OCI-LY7 (cell line): Measurements from ENCODE around the gene SLC43A1. TPM values are rescaled to one million over a fixed set of nuclear protein-coding genes. Genes with fewer than 3 reads are reported as not detected.

Source experiments
- BruUV-seq: library from RNA; stranded (reverse); fragments of 400-500 nt; replicated peaks from 2 replicates; lab custom pipeline; 2021; lab: Mats Ljungman, UMichigan
- CTCF ChIA-PET: fragments of 300-600 bp; sonication (Branson Sonifier 250); formaldehyde crosslinking; loops from one replicate; lab custom pipeline; 2022; ENCODE audit warnings: antibody characterized with exemption; ENCODE audit not compliant: unreplicated experiment; lab: Charles Lee
- POLR2A ChIA-PET: fragments of 300-600 bp; sonication (Branson Sonifier 250); formaldehyde crosslinking; loops from one replicate; lab custom pipeline; 2022; ENCODE audit warnings: antibody characterized with exemption; lab: Charles Lee
- DNase-seq: peaks from one replicate; pipeline ENCODE4 v3.0.0-alpha.2; 2015; ENCODE audit warnings: low spot score
- H2AFZ ChIP-seq: fragments of 200-600 bp; sonication (generic), shearing (Covaris generic); 2 replicates; pipeline ENCODE4 v1.6.1; 2014; ENCODE audit warnings: mild to moderate bottlenecking, antibody characterized with exemption, low read length, moderate library complexity
- H3K27ac ChIP-seq: fragments of 200-600 bp; sonication (generic); 2 replicates; pipeline ENCODE4 v1.5.1; 2014; ENCODE audit warnings: mixed run types, low read depth, mild to moderate bottlenecking, moderate library complexity, low read length, inconsistent platforms; ENCODE audit not compliant: poor library complexity, severe bottlenecking
- H3K36me3 ChIP-seq: fragments of 200-600 bp; sonication (generic); 2 replicates; pipeline ENCODE4 v1.6.1; 2014; ENCODE audit warnings: mild to moderate bottlenecking, antibody characterized with exemption, low read length, moderate library complexity, mixed read lengths; ENCODE audit not compliant: insufficient read depth
- H3K4me1 ChIP-seq: fragments of 200-600 bp; sonication (generic); 2 replicates; pipeline ENCODE4 v1.5.1; 2014; ENCODE audit warnings: mild to moderate bottlenecking, low read length; ENCODE audit not compliant: insufficient read depth, poor library complexity, severe bottlenecking
- H3K4me2 ChIP-seq: fragments of 200-600 bp; sonication (generic); 2 replicates; pipeline ENCODE4 v1.6.1; 2014; ENCODE audit warnings: mild to moderate bottlenecking, low read length
- H3K4me3 ChIP-seq: fragments of 200-600 bp; sonication (generic); 2 replicates; pipeline ENCODE4 v1.5.1; 2014; ENCODE audit warnings: mild to moderate bottlenecking, low read depth, low read length; ENCODE audit not compliant: poor library complexity, severe bottlenecking
- H3K79me2 ChIP-seq: fragments of 200-600 bp; sonication (generic); 2 replicates; pipeline ENCODE4 v1.6.1; 2016; ENCODE audit warnings: low read depth, mild to moderate bottlenecking, low read length, moderate library complexity, mixed read lengths; ENCODE audit not compliant: insufficient read depth
- H3K9me2 ChIP-seq: fragments of 200-600 bp; sonication (generic); 2 replicates; pipeline ENCODE4 v1.6.1; 2016; ENCODE audit warnings: mild to moderate bottlenecking, low read length, mixed read lengths; ENCODE audit not compliant: insufficient read depth
- H3K9me3 ChIP-seq: fragments of 200-600 bp; sonication (generic); 2 replicates; pipeline ENCODE4 v1.6.1; 2014; ENCODE audit warnings: mild to moderate bottlenecking, mixed run types, low read length, mixed read lengths
- H4K20me1 ChIP-seq: fragments of 200-600 bp; sonication (generic); 2 replicates; pipeline ENCODE4 v1.6.1; 2014; ENCODE audit warnings: mild to moderate bottlenecking, antibody characterized with exemption, low read length, moderate library complexity, mixed read lengths; ENCODE audit not compliant: insufficient read depth
- CTCF ChIP-seq: fragments of 200-600 bp; sonication (generic); conservative IDR thresholded peaks from 2 replicates; pipeline ENCODE4 v1.5.1; 2014; ENCODE audit warnings: mild to moderate bottlenecking, antibody characterized with exemption, low read length, moderate library complexity, mixed read lengths
- EZH2phosphoT487 ChIP-seq: fragments of 200-600 bp; sonication (generic); IDR thresholded peaks from 2 replicates; pipeline ENCODE4 v1.6.1; 2018; ENCODE audit warnings: low read depth, borderline replicate concordance, mild to moderate bottlenecking, mixed run types, antibody characterized with exemption, low read length, moderate library complexity, mixed read lengths
- intact Hi-C: fragments of 100-400 bp; cut with micrococcal nuclease; formaldehyde crosslinking; loops from one replicate; pipeline ENCODE4 v1.10.0; 2022; ENCODE audit not compliant: unreplicated experiment
- total RNA-seq, 2 experiments: library from RNA; depleted of rRNA in 1 of 2; stranded (reverse); fragments of >200 nt in 1 of 2; shearing (Covaris generic) in 1 of 2; gene quantifications; 2 replicates each; pipeline ENCODE4 v1.2.3, GENCODE V29; 2014 to 2022

Gene SLC43A1
- total RNA-seq, 2 experiments from 2014 or later = 61.1 to 78.6 TPM

- intact Hi-C loops = no loop called here
- Histone ChIP-seq H3K79me2 (no peaks in the 10 kb centered on the region), H2AFZ (no peak overlapping the region), H3K9me3 (no peaks in the 10 kb centered on the region), H4K20me1 (no peaks in the 10 kb centered on the region), H3K27ac (no peak overlapping the region), H3K9me2 (no peaks in the 10 kb centered on the region), H3K36me3 (peaks cover 9% of the 10 kb centered on the region), H3K4me3 (no peak overlapping the region), H3K4me1 (peaks cover 60% of the 10 kb centered on the region), H3K4me2 (no peak overlapping the region)
- no peak for DNase-seq
- ChIA-PET CTCF (interaction anchor here (0.6 kb wide), 1 partner anchor 15 kb away, joined by 8 read pairs; no protein-coding TSS in a partner anchor), POLR2A (no interaction called here)
- no TSS peak for BruUV-seq
- TF ChIP-seq CTCF = no peak
- TF ChIP-seq EZH2phosphoT487 = no peak
Observed at GRCh38 chr11:57479021-57479663, 36.4 kb downstream of the SLC43A1 start.

GRCh38 chr11:57477507-57478189, 37.9 kb downstream of the SLC43A1 start:
- CTCF ChIA-PET = interaction anchor here (0.9 to 1.4 kb wide), 3 partner anchors 18 to 49 kb away, joined by 3 to 4 read pairs (median 3); partner anchors contain the start of gene RTN4RL2
- H2AFZ ChIP-seq = no peak overlapping the region
- no peak overlapping the region for H3K4me2 ChIP-seq
- no peaks in the 10 kb centered on the region for H3K36me3 ChIP-seq
- no peak for DNase-seq
- no peak overlapping the region for H3K27ac ChIP-seq
- POLR2A ChIA-PET = no interaction called here
- no peaks in the 10 kb centered on the region for H4K20me1 ChIP-seq
- no peaks in the 10 kb centered on the region for H3K9me2 ChIP-seq
- BruUV-seq = no TSS peak
- no peak for TF ChIP-seq CTCF
- no peak for TF ChIP-seq EZH2phosphoT487
- no peaks in the 10 kb centered on the region for H3K9me3 ChIP-seq
- peaks cover 45% of the 10 kb centered on the region for H3K4me1 ChIP-seq
- H3K79me2 ChIP-seq = no peaks in the 10 kb centered on the region
- intact Hi-C loops = no loop called here
- no peak overlapping the region for H3K4me3 ChIP-seq
